ENCODE results near the gene GANAB.
A peak's percentile ranks its signal among the peaks of the same experiment; 100 is the strongest.

The GANAB gene

GRCh38 chr11:62682518-62682917 is 36.1 kb upstream of the GANAB start:
- Histone ChIP-seq H3K36me3 (ENCODE audit: insufficient read depth, low read length) (no peaks in the 10 kb centered on the region), H3K79me2 (ENCODE audit: insufficient read depth, low read length) (peaks cover 13% of the 10 kb centered on the region), H3F3A (ENCODE audit: low read depth) (no peaks in the 10 kb centered on the region), H2AFZ (ENCODE audit: low read length) (no peak overlapping the region), H3K27me3 (ENCODE audit: insufficient read depth, low read length, poor library complexity, severe bottlenecking) (no peaks in the 10 kb centered on the region), H3K4me2 (ENCODE audit: low read depth, low read length, poor library complexity, severe bottlenecking) (no peak overlapping the region), H4K20me1 (ENCODE audit: insufficient read depth, low read length, poor library complexity, severe bottlenecking) (peaks cover 8% of the 10 kb centered on the region), H3K4me1 (ENCODE audit: insufficient read depth, low read length, poor library complexity, severe bottlenecking) (peaks cover 8% of the 10 kb centered on the region), H3K4me3 (ENCODE audit: low read length, poor library complexity, severe bottlenecking) (no peak overlapping the region), H3K9me3 (ENCODE audit: insufficient read depth, low read depth, low read length) (no peaks in the 10 kb centered on the region), H3K9me2 (replicated peaks; ENCODE audit: low read depth, low read length) (no peaks in the 10 kb centered on the region), H3K9ac (ENCODE audit: low read depth, low read length, poor library complexity, severe bottlenecking) (no peak overlapping the region)
- TF ChIP-seq EZH2phosphoT487 (IDR thresholded peaks at IDR 0.05; ENCODE audit: borderline replicate concordance) (no peak), CTCF (conservative IDR thresholded peaks at IDR 0.05; ENCODE audit: low read length) (no peak)

GRCh38 chr11:62680825-62681240 is 34.4 kb upstream of the GANAB start:
- H3K9me3 ChIP-seq (ENCODE audit: insufficient read depth, low read depth, low read length) = no peaks in the 10 kb centered on the region
- H3K79me2 ChIP-seq (ENCODE audit: insufficient read depth, low read length) = peaks cover 27% of the 10 kb centered on the region
- no peak overlapping the region for H3K4me2 ChIP-seq (ENCODE audit: low read depth, low read length, poor library complexity, severe bottlenecking)
- H3K4me1 ChIP-seq (ENCODE audit: insufficient read depth, low read length, poor library complexity, severe bottlenecking) = peaks cover 17% of the 10 kb centered on the region
- H3K9me2 ChIP-seq (replicated peaks; ENCODE audit: low read depth, low read length) = no peaks in the 10 kb centered on the region
- no peaks in the 10 kb centered on the region for H3K27me3 ChIP-seq (ENCODE audit: insufficient read depth, low read length, poor library complexity, severe bottlenecking)
- H2AFZ ChIP-seq (ENCODE audit: low read length) = peak overlapping the region; percentile 91
- no peak overlapping the region for H3K9ac ChIP-seq (ENCODE audit: low read depth, low read length, poor library complexity, severe bottlenecking)
- peak; percentile 63 for TF ChIP-seq CTCF (conservative IDR thresholded peaks at IDR 0.05; ENCODE audit: low read length)
- TF ChIP-seq EZH2phosphoT487 (IDR thresholded peaks at IDR 0.05; ENCODE audit: borderline replicate concordance) = no peak
- H3K4me3 ChIP-seq (ENCODE audit: low read length, poor library complexity, severe bottlenecking) = no peak overlapping the region
- no peaks in the 10 kb centered on the region for H3K36me3 ChIP-seq (ENCODE audit: insufficient read depth, low read length)
- no peaks in the 10 kb centered on the region for H3F3A ChIP-seq (ENCODE audit: low read depth)
- H4K20me1 ChIP-seq (ENCODE audit: insufficient read depth, low read length, poor library complexity, severe bottlenecking) = peaks cover 21% of the 10 kb centered on the region

GRCh38 chr11:62678770-62679696 is 32.6 kb upstream of the GANAB start, which contains the start of gene UBXN1:
TSS of gene UBXN1 (minus strand) at chr11:62679073. CDS start at chr11:62678923, 150 bp downstream.
- Histone ChIP-seq H3K36me3 (ENCODE audit: insufficient read depth, low read length) (no peaks in the 10 kb centered on the region; the same call in 1 of the 2 replicates), H3K79me2 (ENCODE audit: insufficient read depth, low read length) (peaks cover 39% of the 10 kb centered on the region), H3K4me1 (ENCODE audit: insufficient read depth, low read length, poor library complexity, severe bottlenecking) (peaks cover 17% of the 10 kb centered on the region), H3K9me2 (replicated peaks; ENCODE audit: low read depth, low read length) (no peaks in the 10 kb centered on the region), H3K27me3 (ENCODE audit: insufficient read depth, low read length, poor library complexity, severe bottlenecking) (no peaks in the 10 kb centered on the region), H4K20me1 (ENCODE audit: insufficient read depth, low read length, poor library complexity, severe bottlenecking) (peaks cover 21% of the 10 kb centered on the region), H3K9ac (ENCODE audit: low read depth, low read length, poor library complexity, severe bottlenecking) (peak within 1 kb of the TSS; percentile 90), H3K4me3 (ENCODE audit: low read length, poor library complexity, severe bottlenecking) (peak within 1 kb of the TSS; percentile 91), H3K4me2 (ENCODE audit: low read depth, low read length, poor library complexity, severe bottlenecking) (peak within 1 kb of the TSS; percentile 85), H2AFZ (ENCODE audit: low read length) (peak within 1 kb of the TSS; percentile 99), H3F3A (ENCODE audit: low read depth) (no peaks in the 10 kb centered on the region), H3K9me3 (ENCODE audit: insufficient read depth, low read depth, low read length) (no peaks in the 10 kb centered on the region)
- TF ChIP-seq EZH2phosphoT487 (IDR thresholded peaks at IDR 0.05; ENCODE audit: borderline replicate concordance) (no peak), CTCF (conservative IDR thresholded peaks at IDR 0.05; ENCODE audit: low read length) (no peak)
